Naive B cell (primary cell): ENCODE results near the gene NEB. TPM values are rescaled to one million over a fixed set of nuclear protein-coding genes. Genes with fewer than 3 reads are reported as not detected.
A peak's percentile ranks its signal among the peaks of the same experiment; 100 is the strongest.

Experiments used
- ATAC-seq, 2 donors: fragments of 150-1000 bp; cut with Tn5 transposase; 2 replicates each; pipeline ENCODE4 v1.10.0; 2021; ENCODE audit warnings: low read depth in 2 of 2, mild to moderate bottlenecking in 2 of 2, moderate library complexity in 2 of 2
- DNase-seq: peaks from one replicate; pipeline ENCODE4 v3.0.0; 2022
- H3K27ac Mint-ChIP-seq, 6 donors: one replicate each; pipeline ENCODE4 v1.8.0; 2020 to 2022; ENCODE audit warnings: mild to moderate bottlenecking in 6 of 6, mixed read lengths in 6 of 6, moderate library complexity in 5 of 6, inconsistent platforms in 2 of 6
- H3K27me3 Mint-ChIP-seq, 3 donors: one replicate each; pipeline ENCODE4 v1.8.0; 2021 to 2022; ENCODE audit warnings: mixed read lengths in 3 of 3, mild to moderate bottlenecking in 1 of 3
- H3K36me3 Mint-ChIP-seq, 2 donors: one replicate each; pipeline ENCODE4 v1.8.0; 2020 to 2022; ENCODE audit warnings: mixed read lengths in 2 of 2, inconsistent platforms in 1 of 2, mild to moderate bottlenecking in 1 of 2
- H3K4me1 Mint-ChIP-seq, 3 donors: one replicate each; pipeline ENCODE4 v1.8.0; 2020 to 2022; ENCODE audit warnings: mixed read lengths in 3 of 3, inconsistent platforms in 1 of 3, mild to moderate bottlenecking in 1 of 3, moderate library complexity in 1 of 3
- H3K4me3 Mint-ChIP-seq, 8 donors: one replicate each; pipeline ENCODE4 v1.8.0; 2020 to 2022; ENCODE audit warnings: mild to moderate bottlenecking in 8 of 8, mixed read lengths in 8 of 8, moderate library complexity in 8 of 8, inconsistent platforms in 2 of 8
- H3K9me3 Mint-ChIP-seq, 7 donors: one replicate each; pipeline ENCODE4 v1.8.0; 2020 to 2022; ENCODE audit warnings: mixed read lengths in 7 of 7, mild to moderate bottlenecking in 5 of 7, inconsistent platforms in 2 of 7, moderate library complexity in 1 of 7
- polyA plus RNA-seq, 6 donors: library from polyadenylated mRNA; unstranded; fragments of 300-500 nt; fragmentation: Illumina TruSeq; gene quantifications; one replicate each; pipeline ENCODE4 v1.2.3, GENCODE V29; 2021; ENCODE audit warnings: low read depth in 6 of 6

The NEB gene
- under 1 TPM in 4 of 6 donors, not detected in 2; 0.10 to 0.88 (median 0.18) TPM for polyA plus RNA-seq

- DNase-seq (no peak), ATAC-seq (no peak)
- no peak within 1 kb of the TSS for H3K4me3 Mint-ChIP-seq
- H3K27me3 Mint-ChIP-seq: no peaks in the 10 kb centered on the region
- peaks cover 0 to 6% (median 0%) of the 10 kb centered on the region in 7 donors for H3K9me3 Mint-ChIP-seq
- H3K27ac Mint-ChIP-seq: peak within 1 kb of the TSS in 3 of 6 donors; percentile 24 to 53 (median 49)
- H3K4me1 Mint-ChIP-seq: peaks cover 18 to 31% (median 25%) of the 10 kb centered on the region in 3 donors
- H3K36me3 Mint-ChIP-seq: peaks cover 0 to 6% of the 10 kb centered on the region in 2 donors
Measured at GRCh38 chr2:151733771-151734672, at the start of gene NEB. Gene NEB, minus strand, starts transcription at chr2:151734476. Its CDS starts 1,320 bp downstream, at chr2:151733156.

- no peak overlapping the region for H3K4me3 Mint-ChIP-seq
- no peaks in the 10 kb centered on the region for H3K27me3 Mint-ChIP-seq
- DNase-seq (no peak), ATAC-seq (no peak)
- H3K27ac Mint-ChIP-seq: peak overlapping the region in 3 of 6 donors; percentile 5 to 65 (median 39)
- H3K9me3 Mint-ChIP-seq: peaks cover 0 to 5% (median 2%) of the 10 kb centered on the region in 7 donors
- H3K36me3 Mint-ChIP-seq: peaks cover 22 to 36% of the 10 kb centered on the region in 2 donors
- H3K4me1 Mint-ChIP-seq: peaks cover 8 to 26% (median 19%) of the 10 kb centered on the region in 3 donors
Measured at GRCh38 chr2:151783133-151783520, 48.9 kb upstream of the NEB start.

GRCh38 chr2:151782378-151783132, 48.3 kb upstream of the NEB start:
- peak overlapping the region in 3 of 6 donors; percentile 39 to 65 (median 43) for H3K27ac Mint-ChIP-seq

GRCh38 chr2:151781642-151782041, 47.4 kb upstream of the NEB start:
- peaks cover 29 to 43% of the 10 kb centered on the region in 2 donors for H3K36me3 Mint-ChIP-seq
- DNase-seq: no peak
- H3K9me3 Mint-ChIP-seq: peaks cover 0 to 6% (median 3%) of the 10 kb centered on the region in 7 donors
- H3K4me1 Mint-ChIP-seq: peaks cover 6 to 34% (median 27%) of the 10 kb centered on the region in 3 donors
- ATAC-seq: no peak
- no peak overlapping the region for H3K4me3 Mint-ChIP-seq
- peak overlapping the region in 2 of 6 donors; percentile 5 to 11 for H3K27ac Mint-ChIP-seq
- no peaks in the 10 kb centered on the region for H3K27me3 Mint-ChIP-seq

More at GRCh38 chr2:151782378-151783132, 48.3 kb upstream of the NEB start:
- H3K36me3 Mint-ChIP-seq: peaks cover 24 to 39% of the 10 kb centered on the region in 2 donors
- no peaks in the 10 kb centered on the region for H3K27me3 Mint-ChIP-seq
- DNase-seq: no peak
- H3K4me3 Mint-ChIP-seq: no peak overlapping the region
- H3K9me3 Mint-ChIP-seq: peaks cover 0 to 6% (median 2%) of the 10 kb centered on the region in 7 donors
- H3K4me1 Mint-ChIP-seq: peaks cover 6 to 28% (median 18%) of the 10 kb centered on the region in 3 donors
- ATAC-seq: no peak

- Mint-ChIP-seq H3K4me1 (peaks cover 6 to 34% (median 33%) of the 10 kb centered on the region in 3 donors), H3K27ac (peak overlapping the region in 3 of 6 donors; percentile 7 to 71 (median 33)), H3K9me3 (peaks cover 0 to 6% (median 3%) of the 10 kb centered on the region in 7 donors), H3K27me3 (no peaks in the 10 kb centered on the region), H3K4me3 (no peak overlapping the region), H3K36me3 (peaks cover 31 to 47% of the 10 kb centered on the region in 2 donors)
- ATAC-seq (no peak), DNase-seq (no peak)
Measured at GRCh38 chr2:151780938-151781337, 46.7 kb upstream of the NEB start.

- Mint-ChIP-seq H3K9me3 (peaks cover 0 to 9% (median 3%) of the 10 kb centered on the region in 7 donors), H3K27ac (peak overlapping the region in 1 of 6 donors; percentile 75), H3K27me3 (no peaks in the 10 kb centered on the region), H3K4me1 (peaks cover 12 to 49% (median 46%) of the 10 kb centered on the region in 3 donors), H3K4me3 (no peak overlapping the region), H3K36me3 (peaks cover 24 to 33% of the 10 kb centered on the region in 2 donors)
- DNase-seq (no peak), ATAC-seq (no peak)
Measured at GRCh38 chr2:151777935-151778334, 43.7 kb upstream of the NEB start.

GRCh38 chr2:151777487-151777886, 43.2 kb upstream of the NEB start:
- ATAC-seq (peak in 1 of 2 donors; percentile 27), DNase-seq (no peak)
- H3K9me3 Mint-ChIP-seq: peaks cover 0 to 9% (median 3%) of the 10 kb centered on the region in 7 donors
- H3K27ac Mint-ChIP-seq: peak overlapping the region; percentile 16 to 88 (median 69)
- peaks cover 16 to 53% (median 50%) of the 10 kb centered on the region in 3 donors for H3K4me1 Mint-ChIP-seq
- peaks cover 24 to 29% of the 10 kb centered on the region in 2 donors for H3K36me3 Mint-ChIP-seq
- no peaks in the 10 kb centered on the region for H3K27me3 Mint-ChIP-seq
- H3K4me3 Mint-ChIP-seq: no peak overlapping the region

GRCh38 chr2:151776367-151776766, 42.1 kb upstream of the NEB start:
- Mint-ChIP-seq H3K4me1 (peaks cover 26 to 65% (median 62%) of the 10 kb centered on the region in 3 donors), H3K36me3 (peaks cover 24 to 29% of the 10 kb centered on the region in 2 donors)

GRCh38 chr2:151775057-151775740, 40.9 kb upstream of the NEB start:
- Mint-ChIP-seq H3K27me3 (no peaks in the 10 kb centered on the region), H3K4me3 (peak overlapping the region in 7 of 8 donors; percentile 47 to 85 (median 78))
- ATAC-seq: no peak

More at GRCh38 chr2:151776367-151776766, 42.1 kb upstream of the NEB start:
- H3K27me3 Mint-ChIP-seq: no peaks in the 10 kb centered on the region
- peaks cover 0 to 9% (median 3%) of the 10 kb centered on the region in 7 donors for H3K9me3 Mint-ChIP-seq
- H3K4me3 Mint-ChIP-seq: peak overlapping the region in 1 of 8 donors; percentile 61
- DNase-seq (no peak), ATAC-seq (no peak)
- H3K27ac Mint-ChIP-seq: peak overlapping the region in 5 of 6 donors; percentile 6 to 88 (median 74)

GRCh38 chr2:151774506-151774905, 40.2 kb upstream of the NEB start:
- peak overlapping the region; percentile 40 to 91 (median 88) for H3K27ac Mint-ChIP-seq
- peak overlapping the region; percentile 7 to 85 (median 74) for H3K4me3 Mint-ChIP-seq
- peaks cover 0 to 9% (median 5%) of the 10 kb centered on the region in 7 donors for H3K9me3 Mint-ChIP-seq
- H3K27me3 Mint-ChIP-seq: no peaks in the 10 kb centered on the region
- ATAC-seq: no peak
- peak; percentile 10 for DNase-seq
- H3K36me3 Mint-ChIP-seq: peaks cover 22 to 23% of the 10 kb centered on the region in 2 donors
- peaks cover 42 to 83% (median 77%) of the 10 kb centered on the region in 3 donors for H3K4me1 Mint-ChIP-seq

More at GRCh38 chr2:151775057-151775740, 40.9 kb upstream of the NEB start:
- no peak for DNase-seq
- peaks cover 0 to 9% (median 2%) of the 10 kb centered on the region in 7 donors for H3K9me3 Mint-ChIP-seq
- peaks cover 35 to 76% (median 73%) of the 10 kb centered on the region in 3 donors for H3K4me1 Mint-ChIP-seq
- peaks cover 24 to 29% of the 10 kb centered on the region in 2 donors for H3K36me3 Mint-ChIP-seq
- H3K27ac Mint-ChIP-seq: peak overlapping the region; percentile 66 to 91 (median 88)

- Mint-ChIP-seq H3K36me3 (peaks cover 9 to 15% of the 10 kb centered on the region in 2 donors), H3K9me3 (peaks cover 0 to 7% (median 0%) of the 10 kb centered on the region in 7 donors), H3K4me1 (peaks cover 63 to 91% (median 85%) of the 10 kb centered on the region in 3 donors), H3K27ac (peak overlapping the region; percentile 96 to 100 (median 98)), H3K4me3 (peak overlapping the region; percentile 11 to 83 (median 65)), H3K27me3 (no peaks in the 10 kb centered on the region)
- ATAC-seq (peak; percentile 93 to 94), DNase-seq (peak; percentile 93)
Measured at GRCh38 chr2:151771599-151772358, 37.5 kb upstream of the NEB start.
